ENCODE data around the gene CSF1R.

The CSF1R gene

GRCh38 chr5:150009671-150010387 lies 76.5 kb downstream of the CSF1R start:
- no peaks in the 10 kb centered on the region for H3K9me3 ChIP-seq (ENCODE audit: control insufficient read depth, insufficient read depth, low read length)
- H3K27ac ChIP-seq (ENCODE audit: low read length): no peak overlapping the region
- no peaks in the 10 kb centered on the region for H3K27me3 ChIP-seq (ENCODE audit: control insufficient read depth, insufficient read depth, low read length)
- H3K36me3 ChIP-seq (ENCODE audit: control insufficient read depth, insufficient read depth, low read length): peaks cover 16% of the 10 kb centered on the region; the same call in 1 of the 2 replicates
- WGBS (ENCODE audit: insufficient coverage, insufficient read length): no CpG with 5 or more reads among the region's 6 CpGs
- no peak for DNase-seq (ENCODE audit: low read depth, low spot score)
- no peak overlapping the region for H3K4me3 ChIP-seq (ENCODE audit: low read length)
- H3K4me1 ChIP-seq (ENCODE audit: control insufficient read depth, insufficient read depth, low read length): no peaks in the 10 kb centered on the region

GRCh38 chr5:150007050-150007449 lies 79.3 kb downstream of the CSF1R start:
- H3K36me3 ChIP-seq (ENCODE audit: control insufficient read depth, insufficient read depth, low read length): peaks cover 11% of the 10 kb centered on the region; the same call in 1 of the 2 replicates
- no peaks in the 10 kb centered on the region for H3K4me1 ChIP-seq (ENCODE audit: control insufficient read depth, insufficient read depth, low read length)
- no peak overlapping the region for H3K27ac ChIP-seq (ENCODE audit: low read length)
- H3K27me3 ChIP-seq (ENCODE audit: control insufficient read depth, insufficient read depth, low read length): no peaks in the 10 kb centered on the region
- no peak for DNase-seq (ENCODE audit: low read depth, low spot score)
- no peaks in the 10 kb centered on the region for H3K9me3 ChIP-seq (ENCODE audit: control insufficient read depth, insufficient read depth, low read length)
- H3K4me3 ChIP-seq (ENCODE audit: low read length): no peak overlapping the region

DNA sequence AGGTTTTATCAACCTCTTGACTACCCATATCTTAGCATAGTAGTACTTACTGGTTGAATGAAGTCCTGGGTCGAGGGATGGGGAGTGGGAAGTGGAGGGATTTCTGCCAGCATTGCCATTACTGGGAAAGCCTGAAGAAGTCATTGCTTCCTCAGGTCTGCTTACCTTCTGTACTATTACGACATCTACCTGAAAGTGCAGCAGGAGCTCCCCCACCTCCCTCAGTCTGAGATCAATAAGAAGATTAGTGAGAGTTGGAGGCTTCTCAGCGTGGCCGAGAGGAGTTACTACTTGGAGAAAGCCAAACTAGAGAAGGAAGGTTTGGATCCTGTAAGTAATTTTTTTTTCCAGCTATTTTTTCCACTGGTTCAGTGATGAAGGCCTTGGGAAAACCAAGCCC lies 80.0 kb downstream of the CSF1R start:
- DNase-seq (ENCODE audit: low read depth, low spot score): no peak
- no CpG with 5 or more reads among the region's 4 CpGs for WGBS (ENCODE audit: insufficient coverage, insufficient read length)
- Histone ChIP-seq H3K9me3 (ENCODE audit: control insufficient read depth, insufficient read depth, low read length) (no peaks in the 10 kb centered on the region), H3K4me3 (ENCODE audit: low read length) (no peak overlapping the region), H3K27ac (ENCODE audit: low read length) (no peak overlapping the region), H3K27me3 (ENCODE audit: control insufficient read depth, insufficient read depth, low read length) (no peaks in the 10 kb centered on the region), H3K36me3 (ENCODE audit: control insufficient read depth, insufficient read depth, low read length) (peaks cover 10% of the 10 kb centered on the region; the same call in 1 of the 2 replicates), H3K4me1 (ENCODE audit: control insufficient read depth, insufficient read depth, low read length) (no peaks in the 10 kb centered on the region)
